IMR-90 (cell line): ENCODE data around the gene ITFG1.

ENCODE experiments used
- MAFK ChIP-seq: IDR thresholded peaks from 2 replicates; pipeline ENCODE4 v1.6.1; 2012; ENCODE audit warnings: low read depth, low read length, improper control_type of control experiment
- NFE2L2 ChIP-seq: fragments of 150-350 bp; IDR thresholded peaks from 2 replicates; pipeline ENCODE4 v1.6.1; 2016; ENCODE audit warnings: low read depth, mild to moderate bottlenecking, low read length
- RFX5 ChIP-seq: IDR thresholded peaks from 2 replicates; pipeline ENCODE4 v1.8.0; 2012; ENCODE audit warnings: low read depth, mild to moderate bottlenecking, low read length, moderate library complexity
- TF ChIP-seq, protein P1 (sequence below): conservative IDR thresholded peaks from 2 replicates; pipeline ENCODE4 v1.5.1; 2012; ENCODE audit warnings: mild to moderate bottlenecking, low read depth, low read length, improper control_type of control experiment
- TF ChIP-seq, protein P2 (sequence below): fragments of 150-350 bp; IDR thresholded peaks from 2 replicates; pipeline ENCODE4 v1.6.1; 2017; ENCODE audit warnings: mild to moderate bottlenecking, antibody characterized with exemption, low read length, low read depth

DNA sequence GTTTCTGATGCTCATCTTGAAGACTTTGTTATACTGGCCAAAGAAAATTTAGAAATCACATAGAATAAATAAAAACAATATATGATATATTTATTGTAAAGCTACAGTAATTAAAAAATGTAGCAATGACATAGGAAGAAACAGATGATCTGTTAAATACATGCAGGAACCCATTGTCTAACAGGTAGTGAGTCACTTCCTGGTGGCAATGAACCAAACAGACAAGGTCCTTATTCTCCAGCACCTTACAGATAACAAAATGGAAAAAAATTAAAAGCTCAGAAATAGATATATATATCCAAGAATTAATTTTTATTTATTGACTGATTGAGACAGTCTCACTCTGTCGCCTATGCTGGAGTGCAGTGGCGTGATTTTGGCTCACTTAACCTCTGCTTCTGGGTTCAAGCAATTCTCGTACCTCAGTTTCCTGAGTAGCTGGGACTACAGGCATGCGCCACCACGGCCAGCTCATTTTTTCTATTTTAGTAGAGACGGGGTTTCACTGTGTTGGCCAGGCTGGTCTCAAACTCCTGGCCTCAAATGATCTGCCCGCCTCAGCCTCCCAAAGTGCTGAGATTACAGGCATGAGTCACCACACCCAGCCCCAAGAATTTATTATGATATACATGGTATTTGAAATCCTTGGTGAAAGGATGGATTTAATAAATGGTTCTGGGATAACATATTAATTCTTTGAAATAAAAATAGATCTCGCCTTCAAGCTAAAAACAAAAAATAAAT is 324.6 kb downstream of the ITFG1 start:
- TF ChIP-seq, protein P1, sequence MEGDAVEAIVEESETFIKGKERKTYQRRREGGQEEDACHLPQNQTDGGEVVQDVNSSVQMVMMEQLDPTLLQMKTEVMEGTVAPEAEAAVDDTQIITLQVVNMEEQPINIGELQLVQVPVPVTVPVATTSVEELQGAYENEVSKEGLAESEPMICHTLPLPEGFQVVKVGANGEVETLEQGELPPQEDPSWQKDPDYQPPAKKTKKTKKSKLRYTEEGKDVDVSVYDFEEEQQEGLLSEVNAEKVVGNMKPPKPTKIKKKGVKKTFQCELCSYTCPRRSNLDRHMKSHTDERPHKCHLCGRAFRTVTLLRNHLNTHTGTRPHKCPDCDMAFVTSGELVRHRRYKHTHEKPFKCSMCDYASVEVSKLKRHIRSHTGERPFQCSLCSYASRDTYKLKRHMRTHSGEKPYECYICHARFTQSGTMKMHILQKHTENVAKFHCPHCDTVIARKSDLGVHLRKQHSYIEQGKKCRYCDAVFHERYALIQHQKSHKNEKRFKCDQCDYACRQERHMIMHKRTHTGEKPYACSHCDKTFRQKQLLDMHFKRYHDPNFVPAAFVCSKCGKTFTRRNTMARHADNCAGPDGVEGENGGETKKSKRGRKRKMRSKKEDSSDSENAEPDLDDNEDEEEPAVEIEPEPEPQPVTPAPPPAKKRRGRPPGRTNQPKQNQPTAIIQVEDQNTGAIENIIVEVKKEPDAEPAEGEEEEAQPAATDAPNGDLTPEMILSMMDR = no peak
- TF ChIP-seq MAFK (no peak), NFE2L2 (no peak), RFX5 (no peak)
- TF ChIP-seq, protein P2, sequence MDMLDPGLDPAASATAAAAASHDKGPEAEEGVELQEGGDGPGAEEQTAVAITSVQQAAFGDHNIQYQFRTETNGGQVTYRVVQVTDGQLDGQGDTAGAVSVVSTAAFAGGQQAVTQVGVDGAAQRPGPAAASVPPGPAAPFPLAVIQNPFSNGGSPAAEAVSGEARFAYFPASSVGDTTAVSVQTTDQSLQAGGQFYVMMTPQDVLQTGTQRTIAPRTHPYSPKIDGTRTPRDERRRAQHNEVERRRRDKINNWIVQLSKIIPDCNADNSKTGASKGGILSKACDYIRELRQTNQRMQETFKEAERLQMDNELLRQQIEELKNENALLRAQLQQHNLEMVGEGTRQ = no peak
